Cortex of kidney (tissue), 1 donor: Measurements from ENCODE around the gene FAM217B.
A peak's percentile ranks its signal among the peaks of the same experiment; 100 is the strongest.
"Not testable (repeated sequence)": the region's sequence is repeated elsewhere in the genome, so short reads cannot be mapped to it uniquely, and the experiment has no call there.

Source experiments
- DNase-seq: peaks from one replicate; lab custom pipeline; 2025; lab: John Stamatoyannopoulos, UW

Gene FAM217B

DNA sequence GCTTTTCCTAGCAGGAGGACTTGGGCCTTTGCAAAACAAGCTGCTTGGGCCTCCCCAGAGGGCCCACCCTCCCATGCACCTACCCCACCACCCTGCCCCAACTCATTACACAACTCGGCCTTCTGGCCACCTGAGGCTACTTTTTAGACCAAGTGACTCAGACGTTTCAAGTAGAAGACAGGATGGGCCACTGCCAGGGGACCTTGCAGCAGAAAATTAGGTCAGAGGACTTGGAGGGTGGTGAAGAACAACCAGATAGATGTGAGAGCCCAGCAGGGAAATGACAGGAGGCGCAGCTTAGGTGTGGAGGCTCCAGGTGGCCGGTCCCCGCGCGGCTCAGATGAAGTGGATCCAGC, 1.5 kb upstream of the FAM217B start:
- no peak for DNase-seq

DNA sequence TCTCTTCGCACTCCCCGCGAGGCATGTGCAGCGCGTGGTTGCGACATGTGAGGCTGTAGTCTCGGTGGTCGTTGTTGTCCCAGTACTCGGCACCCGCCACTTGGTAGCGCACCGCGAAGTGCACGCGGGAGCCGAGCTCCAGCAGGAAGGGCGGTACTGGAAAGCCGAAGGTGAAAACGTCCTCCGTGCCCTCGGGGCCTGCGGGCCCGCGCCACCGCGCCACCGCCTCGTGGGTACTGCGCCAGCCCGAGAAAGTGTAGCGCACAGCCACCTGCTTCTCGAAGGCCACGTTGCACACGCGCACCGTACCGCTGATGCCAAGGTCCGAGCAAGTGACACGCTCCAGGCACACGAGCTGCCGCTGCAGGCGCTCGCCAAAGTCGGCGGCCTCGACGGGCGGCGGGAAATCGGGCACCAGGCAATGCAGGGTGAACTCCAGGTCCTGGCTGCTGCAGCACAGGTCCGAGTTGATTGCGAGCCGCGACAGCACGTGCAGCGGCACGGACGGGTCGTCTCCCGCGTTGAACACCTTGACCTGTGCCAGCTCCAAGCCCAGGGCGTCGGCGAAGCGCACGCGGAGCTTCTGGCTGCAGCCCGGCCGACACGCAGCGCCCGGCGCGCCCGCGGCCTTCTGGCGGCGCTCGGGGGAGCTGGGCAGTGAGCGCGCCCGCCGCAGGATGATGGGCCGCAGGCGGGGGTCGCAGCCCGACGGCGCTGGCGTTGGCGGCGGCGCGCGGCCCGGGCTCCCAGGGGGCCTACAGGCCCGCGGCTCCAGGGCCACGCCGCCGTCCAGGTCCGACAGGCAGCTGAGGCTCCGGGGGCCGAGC, 924 bp upstream of the FAM217B start:
- DNase-seq, result peak; percentile 9

DNA sequence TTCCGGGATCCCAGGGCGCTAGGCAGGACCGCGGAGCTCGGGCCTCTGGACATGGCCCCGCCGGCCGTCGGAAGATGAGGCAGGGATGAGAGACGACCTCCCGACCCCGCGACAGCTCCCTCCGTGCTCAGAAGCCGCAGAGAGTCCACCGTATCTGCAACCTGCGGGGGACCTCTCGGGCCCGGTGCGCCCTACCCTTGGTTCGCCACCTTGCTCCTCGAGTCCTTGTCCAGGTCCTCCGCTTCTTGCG, 385 bp upstream of the FAM217B start:
- no peak for DNase-seq

- no peak for DNase-seq
Measured at GRCh38 chr20:59940956-59941294, 736 bp downstream of the FAM217B start.

DNA sequence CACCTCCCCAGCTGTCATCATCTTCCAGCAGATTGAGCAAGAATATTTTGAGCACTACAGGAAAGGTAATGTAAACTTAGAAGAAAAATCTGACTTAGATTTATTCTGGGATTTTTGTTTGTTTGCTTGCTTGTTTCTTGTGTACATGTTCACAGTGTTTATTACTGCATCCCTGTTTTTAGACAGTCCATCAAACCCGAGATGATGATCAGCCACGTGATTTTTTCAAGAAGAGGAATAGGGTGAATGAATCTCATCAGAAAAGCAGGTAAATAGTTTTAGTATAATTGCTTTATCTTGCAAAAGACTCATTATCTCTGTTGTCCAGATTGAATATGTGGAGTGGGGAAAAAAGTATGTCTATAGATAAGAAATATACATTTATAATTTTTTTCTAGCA, 2.1 kb downstream of the FAM217B start:
- no peak for DNase-seq

DNA sequence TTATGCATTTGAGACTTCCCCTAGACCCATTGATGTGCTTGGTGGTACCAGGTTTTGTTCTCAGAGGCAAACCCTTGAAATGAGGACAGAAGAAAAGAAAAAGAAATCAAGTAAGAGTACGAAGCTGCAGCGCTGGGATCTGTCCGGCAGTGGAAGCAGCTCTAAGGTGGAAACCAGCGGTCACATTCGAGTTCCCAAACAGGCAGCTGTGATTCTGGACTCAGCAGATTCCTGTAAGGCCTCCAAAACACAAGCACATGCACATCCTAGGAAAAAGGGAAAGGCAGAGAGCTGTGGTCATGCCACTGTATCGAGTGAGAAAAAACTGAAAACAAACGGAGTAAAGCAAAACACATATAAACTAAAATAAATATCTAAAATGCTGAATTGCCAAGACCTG, 4.5 kb downstream of the FAM217B start:
- DNase-seq, result no peak

- no peak for DNase-seq
Measured at GRCh38 chr20:59945175-59945574, 5.0 kb downstream of the FAM217B start.

- DNase-seq, result no peak
Measured at GRCh38 chr20:59945731-59946130, 5.5 kb downstream of the FAM217B start.

DNA sequence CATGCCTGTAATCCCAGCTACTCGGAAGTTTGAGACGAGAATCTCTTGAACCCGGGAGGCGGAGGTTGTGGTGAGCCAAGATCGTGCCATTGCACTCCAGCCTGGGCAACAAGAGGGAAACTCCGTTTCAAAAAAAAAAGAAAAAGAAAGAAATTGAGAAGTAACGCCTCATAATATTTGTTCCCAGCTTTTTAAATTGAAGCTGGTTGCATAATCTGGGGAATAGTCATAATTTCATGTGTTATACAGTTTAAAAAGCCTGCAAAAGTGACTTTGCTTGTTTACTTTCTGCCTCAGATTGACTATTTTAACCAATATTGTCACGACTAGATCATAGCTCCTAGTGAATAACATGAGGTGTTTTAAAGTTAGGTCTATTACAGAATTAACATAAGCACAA, 7.2 kb downstream of the FAM217B start:
- no peak for DNase-seq

GRCh38 chr20:59948212-59948611, 8.0 kb downstream of the FAM217B start:
- DNase-seq, result no peak

- no peak for DNase-seq
Measured at GRCh38 chr20:59948828-59949720, 8.9 kb downstream of the FAM217B start.

- DNase-seq, result no peak
Measured at GRCh38 chr20:59949911-59950310, 9.7 kb downstream of the FAM217B start.

DNA sequence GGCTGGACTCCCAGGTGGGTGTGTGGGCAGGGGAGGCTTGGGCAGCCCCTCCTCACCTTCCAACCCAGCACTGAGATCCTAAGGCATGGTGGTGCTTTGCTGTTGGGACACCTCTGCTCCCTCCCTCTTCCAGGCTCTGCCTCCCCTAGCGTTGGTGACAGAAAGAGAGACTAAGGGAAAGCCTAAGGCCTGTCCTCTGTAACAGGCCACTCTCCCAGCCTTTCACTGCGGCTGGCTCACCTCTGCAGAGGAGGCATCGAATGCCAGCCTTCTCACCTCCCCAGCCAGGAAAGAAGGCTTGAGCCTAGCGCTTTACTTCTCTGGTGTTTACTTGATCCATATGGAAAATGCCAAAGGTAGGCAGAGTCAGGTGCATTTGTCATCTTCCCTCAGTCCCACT, 14.5 kb downstream of the FAM217B start:
- DNase-seq, result no peak

DNA sequence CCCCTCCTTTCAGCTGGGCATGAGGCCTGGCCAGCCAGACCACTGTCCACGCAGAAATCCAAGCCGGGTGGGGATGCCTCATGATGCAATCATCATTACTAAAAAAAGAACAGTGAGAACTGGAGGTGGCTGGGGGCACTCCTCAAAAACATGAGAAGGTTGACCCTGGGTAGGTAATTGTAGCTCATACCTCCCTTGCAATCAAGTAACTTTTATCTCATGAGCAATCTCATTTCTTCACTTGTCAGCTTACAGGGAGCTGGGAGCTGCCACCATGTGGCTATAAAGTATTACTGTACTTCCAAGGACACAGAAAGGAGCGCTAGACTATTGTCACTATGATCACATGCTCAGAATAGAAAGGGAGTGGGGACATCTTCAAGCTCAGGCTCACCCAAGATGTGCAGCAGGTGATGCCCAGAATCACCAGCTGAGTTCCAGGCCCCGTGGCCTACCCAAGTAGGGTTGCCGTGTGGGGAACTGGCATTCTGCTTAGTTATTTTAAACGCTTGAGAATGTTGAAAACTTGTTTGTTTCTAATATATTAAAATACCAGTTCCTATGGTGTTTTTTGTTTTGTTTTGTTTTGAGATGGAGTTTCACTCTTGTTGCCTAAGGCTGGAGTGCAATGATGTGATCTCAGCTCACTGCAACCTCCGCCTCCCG, 15.1 kb downstream of the FAM217B start:
- DNase-seq, result no peak

- not testable (repeated sequence) for DNase-seq
Measured at GRCh38 chr20:59957568-59957967, 17.4 kb downstream of the FAM217B start.

DNA sequence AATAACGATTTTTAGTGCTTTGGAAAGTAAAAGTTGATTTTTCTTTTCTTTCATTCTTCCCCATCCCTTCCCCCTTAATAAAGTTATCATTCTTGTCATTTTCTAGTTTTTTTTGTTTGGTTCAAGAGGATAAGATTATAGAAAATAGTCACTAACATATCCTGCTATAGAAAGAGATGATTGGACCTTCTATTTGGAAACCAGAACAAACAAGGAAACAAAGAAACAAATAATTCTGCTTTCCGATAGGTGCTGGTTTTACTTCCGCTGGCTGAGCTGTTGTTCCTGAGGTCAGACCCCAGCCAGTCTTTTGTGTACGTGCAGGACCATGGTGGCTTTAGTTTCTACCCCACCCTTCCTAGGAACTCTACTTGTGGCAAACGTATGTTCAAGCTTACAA, 17.9 kb downstream of the FAM217B start, which contains the start of gene CDH26:
Gene CDH26, plus strand, starts transcription at position 301 of the 400 bp plus-strand sequence. CDS start 304 bp downstream, outside the sequence.
- DNase-seq, result no peak

GRCh38 chr20:59958626-59959025, 18.4 kb downstream of the FAM217B start:
- no peak for DNase-seq

DNA sequence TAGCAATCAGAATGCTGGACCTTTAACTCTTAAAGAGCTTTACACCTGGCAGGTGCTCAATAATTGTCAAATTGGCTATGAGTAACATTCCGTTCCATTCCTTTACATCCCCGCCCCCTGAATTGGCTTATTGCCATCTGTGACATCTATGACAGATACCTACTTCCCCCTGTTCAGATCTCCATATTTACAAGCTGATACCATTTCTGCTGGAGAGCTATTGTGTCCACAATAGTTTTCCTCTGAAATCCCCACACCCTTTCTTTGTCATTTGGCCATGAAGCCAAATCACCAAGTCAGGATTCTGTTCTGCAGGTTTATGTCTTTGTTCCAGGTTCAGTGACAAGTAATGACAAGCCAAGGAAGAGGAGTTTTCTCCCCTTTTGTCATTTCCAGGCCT, 21.2 kb downstream of the FAM217B start:
- DNase-seq, result no peak

DNA sequence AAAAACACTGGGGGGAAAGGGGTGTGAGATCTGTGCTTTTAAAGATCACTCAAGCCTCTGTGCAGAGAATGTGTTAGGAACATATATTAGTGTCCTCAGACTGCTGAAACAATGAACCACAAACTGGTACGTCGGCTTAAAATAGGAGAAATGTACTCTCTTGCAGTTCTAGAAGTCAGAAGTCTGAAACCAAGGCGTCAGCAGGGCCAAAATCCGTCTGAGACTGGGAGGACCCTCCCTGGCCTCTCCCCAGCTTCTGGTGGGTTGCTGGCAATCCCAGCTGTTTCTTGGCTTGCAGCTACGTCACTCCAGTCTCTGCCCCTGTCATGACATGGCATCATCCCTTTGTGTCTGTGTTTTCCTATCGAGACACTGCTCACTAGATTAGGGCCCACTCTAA, 22.0 kb downstream of the FAM217B start:
- DNase-seq, result no peak

DNA sequence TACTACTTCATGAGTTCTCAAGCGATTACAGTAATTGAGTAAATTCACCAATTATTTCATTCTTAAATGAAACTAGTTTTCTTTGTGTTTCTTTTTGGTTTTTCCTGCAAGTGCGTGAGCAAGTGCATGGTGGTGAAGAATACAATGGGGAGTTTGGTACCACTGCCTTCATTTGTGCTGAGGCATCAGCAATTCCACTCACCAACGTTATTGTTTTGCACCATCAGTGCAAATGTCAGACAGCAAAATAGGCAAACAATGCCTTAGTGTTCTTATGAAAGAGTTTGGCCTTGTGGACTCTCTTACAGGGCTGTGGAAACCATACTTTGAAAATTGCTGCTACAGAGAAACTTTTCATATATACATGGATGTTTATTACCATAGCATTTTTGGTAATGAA, 26.2 kb downstream of the FAM217B start:
- DNase-seq, result no peak

- DNase-seq, result no peak
Measured at GRCh38 chr20:59971428-59971827, 31.2 kb downstream of the FAM217B start.

DNA sequence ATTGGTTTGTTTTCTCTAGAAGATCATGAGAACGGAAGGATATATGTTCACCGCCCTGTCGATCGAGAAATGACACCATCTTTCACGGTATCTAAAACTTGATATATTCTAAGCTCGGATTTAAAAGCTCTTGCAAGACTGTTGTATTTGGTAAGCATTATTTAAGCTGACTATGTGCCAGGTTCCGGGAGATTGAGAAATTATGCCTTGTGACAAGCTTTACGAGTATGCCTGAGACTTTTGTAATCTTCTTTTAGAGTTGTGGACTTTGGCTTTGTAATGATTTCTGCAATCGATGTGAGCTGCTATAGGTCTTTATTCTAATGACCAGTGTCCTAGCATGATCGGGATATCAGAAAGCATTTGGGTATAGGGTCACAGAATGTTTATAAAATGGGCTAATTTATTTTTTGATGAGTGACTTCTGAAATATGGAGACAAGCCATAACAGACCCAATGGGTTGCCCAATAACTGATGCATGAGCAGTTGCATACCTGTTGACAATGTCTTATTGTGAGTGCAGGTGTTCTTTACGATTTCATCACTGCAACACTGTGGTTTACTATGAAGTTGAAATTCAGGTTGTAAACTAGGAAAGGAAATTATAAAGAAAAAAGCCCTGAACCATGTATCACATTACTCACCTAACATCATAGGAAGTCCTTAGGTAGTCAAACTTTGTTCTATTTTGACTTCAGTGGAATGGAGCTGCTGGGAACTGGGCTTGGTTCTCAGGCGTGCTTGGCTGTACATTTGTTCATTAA, 32.0 kb downstream of the FAM217B start:
- DNase-seq, result no peak
